GM20000 (cell line): Measurements from ENCODE around the gene HTR5A.

Experiments used
- DNase-seq: peaks from one replicate; pipeline ENCODE4 v3.0.0; 2012; ENCODE audit warnings: low spot score
- TF ChIP-seq, protein P1 (sequence below): IDR thresholded peaks from 2 replicates; pipeline ENCODE4 v1.5.1; 2012; ENCODE audit warnings: mild to moderate bottlenecking, control low read depth; ENCODE audit errors: extremely low read depth, missing control alignments

The HTR5A gene

DNA sequence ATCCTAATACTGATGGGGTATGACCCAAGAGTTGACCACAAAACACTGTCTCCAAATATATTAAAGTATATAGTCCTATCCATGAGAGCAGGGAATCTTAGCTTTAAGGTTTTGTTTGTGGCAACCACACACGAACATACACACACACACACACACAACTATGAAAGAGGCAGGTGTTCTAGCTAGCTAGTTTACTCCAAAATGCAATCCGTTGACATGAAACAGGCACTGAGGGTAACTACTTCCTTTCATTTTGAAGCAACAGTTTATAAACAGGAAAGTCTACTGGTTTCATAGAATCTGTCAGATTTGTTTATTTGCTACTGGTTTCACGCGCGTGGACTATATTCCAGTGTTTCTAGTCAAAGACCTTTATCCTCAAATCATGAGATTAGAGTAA lies 14.8 kb downstream of the HTR5A start:
- TF ChIP-seq, protein P1, sequence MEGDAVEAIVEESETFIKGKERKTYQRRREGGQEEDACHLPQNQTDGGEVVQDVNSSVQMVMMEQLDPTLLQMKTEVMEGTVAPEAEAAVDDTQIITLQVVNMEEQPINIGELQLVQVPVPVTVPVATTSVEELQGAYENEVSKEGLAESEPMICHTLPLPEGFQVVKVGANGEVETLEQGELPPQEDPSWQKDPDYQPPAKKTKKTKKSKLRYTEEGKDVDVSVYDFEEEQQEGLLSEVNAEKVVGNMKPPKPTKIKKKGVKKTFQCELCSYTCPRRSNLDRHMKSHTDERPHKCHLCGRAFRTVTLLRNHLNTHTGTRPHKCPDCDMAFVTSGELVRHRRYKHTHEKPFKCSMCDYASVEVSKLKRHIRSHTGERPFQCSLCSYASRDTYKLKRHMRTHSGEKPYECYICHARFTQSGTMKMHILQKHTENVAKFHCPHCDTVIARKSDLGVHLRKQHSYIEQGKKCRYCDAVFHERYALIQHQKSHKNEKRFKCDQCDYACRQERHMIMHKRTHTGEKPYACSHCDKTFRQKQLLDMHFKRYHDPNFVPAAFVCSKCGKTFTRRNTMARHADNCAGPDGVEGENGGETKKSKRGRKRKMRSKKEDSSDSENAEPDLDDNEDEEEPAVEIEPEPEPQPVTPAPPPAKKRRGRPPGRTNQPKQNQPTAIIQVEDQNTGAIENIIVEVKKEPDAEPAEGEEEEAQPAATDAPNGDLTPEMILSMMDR = no peak
- no peak for DNase-seq

DNA sequence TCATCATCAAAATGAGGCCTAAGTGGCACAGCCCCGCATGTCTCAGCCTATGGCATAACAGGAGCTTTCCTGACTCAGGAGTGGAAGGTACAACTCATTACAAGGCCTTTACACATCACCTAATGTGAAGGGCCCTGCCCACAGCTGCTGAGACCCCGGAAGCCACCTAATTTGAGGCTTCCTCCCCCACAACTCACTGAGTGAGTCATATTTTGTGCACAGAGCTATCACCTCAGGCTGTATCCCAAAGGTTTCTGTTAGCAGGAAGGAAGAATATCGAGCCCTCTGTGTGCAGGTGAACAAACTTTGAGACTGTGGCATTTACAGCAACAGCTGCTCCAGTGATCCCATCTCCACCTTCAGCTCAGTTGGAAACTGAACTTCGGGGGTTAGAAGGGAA lies 20.6 kb downstream of the HTR5A start:
- TF ChIP-seq, protein P1 = no peak
- DNase-seq = no peak

GRCh38 chr7:155093596-155093995 lies 23.5 kb downstream of the HTR5A start:
- TF ChIP-seq, protein P1 = no peak
- DNase-seq = no peak

DNA sequence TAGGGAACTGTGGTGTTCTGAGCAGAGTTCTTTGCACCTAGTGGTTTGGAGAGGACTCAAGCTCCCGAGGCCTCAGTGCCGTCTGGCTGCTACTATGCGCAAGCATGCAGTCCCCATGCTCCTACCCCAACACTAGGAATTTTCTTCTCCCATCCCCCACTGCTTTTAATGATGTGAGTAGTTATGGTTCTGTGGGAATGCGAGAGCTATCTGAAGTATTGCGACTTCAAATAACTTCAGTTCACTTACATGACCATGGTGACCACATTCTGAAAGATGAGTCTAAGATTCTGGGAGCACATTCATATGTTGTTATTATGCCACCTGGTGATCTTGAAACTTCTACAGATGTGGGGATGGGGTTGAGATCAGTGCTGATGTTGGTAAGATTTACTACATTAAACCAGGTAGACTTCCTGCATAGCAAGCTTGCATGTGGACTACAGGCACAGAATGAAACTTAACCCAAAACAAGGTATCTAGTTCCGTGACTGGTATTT lies 24.6 kb downstream of the HTR5A start:
- TF ChIP-seq, protein P1 = no peak
- no peak for DNase-seq

- TF ChIP-seq, protein P1 = no peak
- DNase-seq = no peak
Measured at GRCh38 chr7:155097338-155097737, 27.2 kb downstream of the HTR5A start.

- TF ChIP-seq, protein P1 = no peak
- no peak for DNase-seq
Measured at GRCh38 chr7:155103839-155104238, 33.7 kb downstream of the HTR5A start.

DNA sequence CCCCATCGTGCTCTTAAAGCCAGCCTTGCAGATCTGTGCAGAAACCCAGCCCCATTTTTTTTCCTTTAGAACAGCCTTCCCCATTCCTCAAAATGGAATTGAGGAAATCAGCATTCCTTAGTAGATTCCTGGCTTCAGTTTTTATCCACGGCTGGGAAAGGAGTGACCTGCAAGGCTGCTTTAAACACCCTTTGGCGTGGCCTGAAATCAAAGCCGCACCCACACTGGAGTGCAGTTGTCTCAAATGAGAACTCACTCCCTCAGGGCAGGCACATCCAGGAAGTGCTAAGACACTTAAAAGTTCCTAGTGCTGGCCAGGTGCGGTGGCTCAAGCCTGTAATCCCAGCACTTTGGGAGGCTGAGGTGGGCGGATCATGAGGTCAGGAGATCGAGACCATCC lies 34.8 kb downstream of the HTR5A start:
- DNase-seq = no peak
- TF ChIP-seq, protein P1 = no peak
